K562 (cell line): ENCODE data around the gene MCMBP. TPM values are rescaled to one million over a fixed set of nuclear protein-coding genes. Genes with fewer than 3 reads are reported as not detected.
A peak's percentile ranks its signal among the peaks of the same experiment; 100 is the strongest.

ENCODE experiments used
- ATAC-seq: fragments of 200-7000 bp; cut with Tn5 transposase; 3 replicates; pipeline ENCODE4 v1.9.1; 2020; ENCODE audit warnings: moderate library complexity
- BruUV-seq: library from RNA; stranded (reverse); fragments of 400-500 nt; replicated peaks from 2 replicates; lab custom pipeline; 2021; lab: Mats Ljungman, UMichigan
- CTCF ChIA-PET: fragments of 300-600 bp; formaldehyde crosslinking; extraction: SDS; loops from one replicate; lab custom pipeline; 2021; ENCODE audit warnings: low intra/inter-chr PET ratio; lab: Yijun Ruan, JAX
- POLR2A ChIA-PET: fragments of 300-600, 350-650 bp; sonication (Branson Sonifier 250); formaldehyde crosslinking; extraction: SDS; loops from one replicate; lab custom pipeline; 2021; ENCODE audit warnings: antibody characterized with exemption, inconsistent platforms; lab: Yijun Ruan, JAX
- DNase-seq, 4 experiments: peaks; one replicate each; pipeline versions ENCODE4 v3.0.0 to v3.0.0-alpha.2; 2011 to 2018; ENCODE audit warnings: low spot score in 3 of 4, mixed read lengths in 3 of 4; ENCODE audit errors: extremely low read depth in 1 of 4
- FAIRE-seq: peaks from 2 replicates; lab custom pipeline; 2011; peaks lifted over from hg19 to GRCh38; lab: Jason Lieb, UNC
- H2AFZ ChIP-seq: 2 replicates; pipeline ENCODE4 v1.6.0; 2011; ENCODE audit warnings: low read depth, low read length, control low read depth, inconsistent platforms
- H3K27ac ChIP-seq: fragments of 200-600 bp; 3 replicates; pipeline ENCODE4 v1.8.0; 2011; ENCODE audit warnings: low read depth, mild to moderate bottlenecking, control low read depth, inconsistent platforms, low read length, moderate library complexity, mixed read lengths; ENCODE audit errors: extremely low read depth
- H3K27me3 ChIP-seq, 2 experiments: fragments of 300-600 bp in 1 of 2; 2 replicates in 1 of 2; 3 replicates in 1 of 2; pipeline versions ENCODE4 v1.6.0 to v1.8.0; 2011; ENCODE audit warnings: inconsistent platforms in 2 of 2, low read length in 2 of 2, mild to moderate bottlenecking in 1 of 2, mixed read lengths in 1 of 2, moderate library complexity in 1 of 2; ENCODE audit not compliant: control insufficient read depth in 2 of 2, insufficient read depth in 2 of 2
- H3K36me3 ChIP-seq: fragments of 300-600 bp; 3 replicates; pipeline ENCODE4 v1.8.0; 2011; ENCODE audit warnings: mild to moderate bottlenecking, low read length, inconsistent platforms; ENCODE audit not compliant: control insufficient read depth, insufficient read depth
- H3K4me1 ChIP-seq, 2 experiments: fragments of 200-600 bp in 1 of 2; replicated peaks in 1 of 2; 2 replicates in 1 of 2; 3 replicates in 1 of 2; pipeline versions ENCODE4 v1.5.1 to v1.8.0; 2011; ENCODE audit warnings: inconsistent platforms in 2 of 2, low read length in 2 of 2, mild to moderate bottlenecking in 1 of 2, mixed read lengths in 1 of 2, moderate library complexity in 1 of 2; ENCODE audit not compliant: control insufficient read depth in 2 of 2, insufficient read depth in 2 of 2
- H3K4me2 ChIP-seq: 2 replicates; pipeline ENCODE4 v1.6.1; 2011; ENCODE audit warnings: low read length, control low read depth, inconsistent platforms, mixed read lengths; ENCODE audit not compliant: insufficient read depth
- H3K4me3 ChIP-seq: fragments of 200-600 bp; sonication (generic), shearing (Covaris generic); 2 replicates; pipeline ENCODE4 v1.5.1; 2016; ENCODE audit warnings: control low read depth, inconsistent platforms
- H3K79me2 ChIP-seq: fragments of 200-600 bp; 3 replicates; pipeline ENCODE4 v1.8.0; 2011; ENCODE audit warnings: low read length, inconsistent platforms; ENCODE audit not compliant: control insufficient read depth, insufficient read depth
- H3K9ac ChIP-seq, 2 experiments: 2 replicates each; pipeline versions ENCODE4 v1.6.0 to v1.6.1; 2011; ENCODE audit warnings: low read depth in 2 of 2, low read length in 2 of 2, control low read depth in 1 of 2, inconsistent platforms in 1 of 2, mild to moderate bottlenecking in 1 of 2, mixed read lengths in 1 of 2; ENCODE audit not compliant: insufficient read depth in 1 of 2
- H3K9me1 ChIP-seq: one replicate; pipeline ENCODE4 v1.6.0; 2011; ENCODE audit warnings: inconsistent platforms, mild to moderate bottlenecking, low read length, moderate library complexity; ENCODE audit not compliant: control insufficient read depth, insufficient read depth
- H3K9me3 ChIP-seq: replicated peaks from 2 replicates; pipeline ENCODE4 v1.5.1; 2011; ENCODE audit warnings: low read depth, low read length, inconsistent platforms; ENCODE audit not compliant: control insufficient read depth, insufficient read depth
- H4K20me1 ChIP-seq: replicated peaks from 2 replicates; pipeline ENCODE4 v1.6.1; 2011; ENCODE audit warnings: low read length, inconsistent platforms, mixed read lengths; ENCODE audit not compliant: control insufficient read depth, insufficient read depth
- BACH1 ChIP-seq: fragments of 200-800 bp; sonication (Bioruptor generic); IDR thresholded peaks from 2 replicates; pipeline ENCODE4 v1.6.1; 2016; ENCODE audit warnings: missing genetic modification characterization, missing compliant biosample characterization
- KLF1 ChIP-seq: fragments of 450-650 bp; IDR thresholded peaks from 2 replicates; pipeline ENCODE4 v1.6.1; 2016; ENCODE audit warnings: missing genetic modification characterization, missing compliant biosample characterization
- MEIS2 ChIP-seq: fragments of 450-650 bp; IDR thresholded peaks from 2 replicates; pipeline ENCODE4 v1.6.1; 2014; ENCODE audit warnings: mild to moderate bottlenecking; ENCODE audit not compliant: partially characterized antibody
- SMAD3 ChIP-seq: fragments of 450-650 bp; formaldehyde crosslinking; conservative IDR thresholded peaks from 2 replicates; pipeline ENCODE4 v1.4.0; 2020; ENCODE audit warnings: mild to moderate bottlenecking
- WGBS: fragments of 100-300 bp; shearing (Covaris generic); methylation state at CpG from one replicate; pipeline ENCODE4 v1.1.6; 2016; ENCODE audit warnings: low coverage, mixed read lengths; ENCODE audit not compliant: insufficient coverage; ENCODE audit errors: missing lambda C conversion rate; 5-methylcytosine and 5-hydroxymethylcytosine counted together
- in situ Hi-C: fragments of 300-500 bp; cut with MboI; formaldehyde crosslinking; loops from 4 replicates; pipeline ENCODE4 v1.15.0; 2018; ENCODE audit warnings: inconsistent platforms, mixed read lengths
- intact Hi-C: fragments of 100-400 bp; cut with micrococcal nuclease; formaldehyde crosslinking; loops from 2 replicates; pipeline ENCODE4 v1.14.2; 2022
- polyA plus RNA-seq, 8 experiments: library from polyadenylated mRNA; depleted of rRNA in 4 of 8; stranded (reverse) in 5 of 8; unstranded in 3 of 8; fragments of >200 nt; fragmentation: Nextera tagmentation in 2 of 8; fragmentation: Illumina TruSeq in 1 of 8; extraction: Ambion mirVana in 2 of 8; extraction: Trizol in 1 of 8; gene quantifications; 2 replicates each; pipeline versions ENCODE4 v1.2.1 to v1.2.3, GENCODE V29; 2011 to 2014; ENCODE audit warnings: inconsistent platforms in 1 of 8, missing spikeins in 1 of 8
- total RNA-seq, 7 experiments: library from RNA; depleted of rRNA in 6 of 7; stranded (reverse); fragments of >200 nt in 6 of 7; fragmentation: Illumina TruSeq in 2 of 7; extraction: Trizol in 2 of 7; gene quantifications; 2 replicates each; pipeline versions ENCODE4 v1.2.1 to v1.2.3, GENCODE V29; 2011 to 2021; ENCODE audit warnings: low replicate concordance in 1 of 7

The MCMBP gene
- total and polyA plus RNA-seq, 9 of the 15 experiments (the other 6 are each of a cell fraction or from before 2014, with no cell fraction given) = 11.2 to 74.3 (median 50.5) TPM

- no peak for TF ChIP-seq KLF1 (tag)
These were observed 48.3 kb downstream of the MCMBP start (continued) for GRCh38 chr10:119824299-119824698.

- no peak for FAIRE-seq
- Histone ChIP-seq H3K27ac (no peak overlapping the region), H3K4me1 (no peaks in the 10 kb centered on the region), H3K9ac (no peak overlapping the region), H3K4me3 (no peak overlapping the region), H3K27me3 (no peaks in the 10 kb centered on the region), H3K9me1 (no peaks in the 10 kb centered on the region), H3K9me3 (no peaks in the 10 kb centered on the region), H3K79me2 (no peaks in the 10 kb centered on the region), H2AFZ (no peak overlapping the region), H3K36me3 (no peaks in the 10 kb centered on the region), H4K20me1 (no peaks in the 10 kb centered on the region), H3K4me2 (no peak overlapping the region)
- POLR2A ChIA-PET = no interaction called here
- in situ Hi-C loops = no loop called here
- DNase-seq = no peak
- ATAC-seq = no peak
- TF ChIP-seq BACH1 (tag) (no peak), MEIS2 (peak; percentile 40)
- BruUV-seq = no TSS peak
- intact Hi-C loops = no loop called here
- WGBS = 46% methylated on average over 4 of the region's 4 CpGs
- CTCF ChIA-PET = no interaction called here
These were observed 51.5 kb downstream of the MCMBP start for GRCh38 chr10:119821182-119821581.

GRCh38 chr10:119818889-119819270 is 53.8 kb downstream of the MCMBP start:
- no peaks in the 10 kb centered on the region for H3K9me1 ChIP-seq
- no peak for TF ChIP-seq SMAD3 (CRISPR knock-in tag)
- TF ChIP-seq, all 486 proteins: peak for 0
- ATAC-seq (no peak), DNase-seq (no peak), FAIRE-seq (no peak)
- Histone ChIP-seq H2AFZ (no peak overlapping the region), H3K9me3 (no peaks in the 10 kb centered on the region), H3K27me3 (no peaks in the 10 kb centered on the region), H3K27ac (no peak overlapping the region), H3K4me3 (no peak overlapping the region), H3K4me1 (no peaks in the 10 kb centered on the region), H3K4me2 (no peak overlapping the region), H3K79me2 (no peaks in the 10 kb centered on the region), H3K36me3 (no peaks in the 10 kb centered on the region), H3K9ac (no peak overlapping the region), H4K20me1 (no peaks in the 10 kb centered on the region)
- WGBS = 58% methylated on average over 4 of the region's 10 CpGs
- in situ Hi-C loops (no loop called here), intact Hi-C loops (no loop called here)
- ChIA-PET POLR2A (no interaction called here), CTCF (no interaction called here)
- no TSS peak for BruUV-seq
